ENCODE results near the gene FBXO17.
A peak's percentile ranks its signal among the peaks of the same experiment; 100 is the strongest.
"Not testable (repeated sequence)": the region's sequence is repeated elsewhere in the genome, so short reads cannot be mapped to it uniquely, and the experiment has no call there.

FBXO17 gene

DNA sequence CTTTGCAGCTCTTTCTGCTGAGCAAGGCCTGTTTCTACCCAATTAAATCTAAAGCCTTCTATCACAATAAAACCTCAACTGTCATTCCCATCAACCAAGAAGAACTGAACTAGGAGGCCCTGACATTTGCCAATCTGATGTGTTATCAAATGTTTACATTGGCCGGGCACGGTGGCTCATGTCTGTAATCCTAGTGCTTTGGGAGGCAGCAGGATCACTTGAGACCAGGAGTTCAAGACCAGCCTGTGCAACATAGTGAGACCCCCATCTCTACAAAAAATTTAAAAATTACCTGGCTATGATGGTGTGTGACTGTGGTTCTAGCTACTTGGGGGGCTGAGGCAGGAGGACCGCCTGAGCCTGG, 2.8 kb upstream of the FBXO17 start:
- DNase-seq: no peak

- DNase-seq: no peak
These were observed 2.1 kb upstream of the FBXO17 start for GRCh38 chr19:38977445-38978325.

DNA sequence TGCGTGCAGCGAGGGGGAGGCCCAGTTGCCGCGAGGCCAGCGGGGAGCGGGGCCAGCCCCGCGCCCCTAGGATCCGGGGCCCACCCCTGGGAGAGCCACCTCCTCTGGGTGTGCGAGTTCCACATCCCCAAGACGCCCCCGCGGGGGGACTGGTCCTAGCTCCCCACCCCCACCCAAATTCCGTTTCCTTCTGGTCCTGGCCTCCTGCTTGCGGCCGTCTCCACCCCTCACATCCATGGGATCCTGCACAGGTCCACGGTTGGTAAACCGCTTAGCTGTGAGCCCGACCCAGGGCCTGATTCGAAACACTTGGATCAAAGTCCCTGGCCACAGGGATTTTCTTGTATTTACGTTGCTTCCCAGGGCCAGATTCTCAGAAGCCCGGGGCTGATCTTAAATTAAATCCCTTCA, 324 bp upstream of the FBXO17 start:
- DNase-seq: no peak

- no peak for DNase-seq
These were observed 823 bp downstream of the FBXO17 start for GRCh38 chr19:38974624-38975213.

- no peak for DNase-seq
These were observed 3.9 kb downstream of the FBXO17 start for GRCh38 chr19:38971672-38972071.

GRCh38 chr19:38970664-38971532, 4.6 kb downstream of the FBXO17 start:
- DNase-seq: no peak

- not testable (repeated sequence) for DNase-seq
These were observed 9.4 kb downstream of the FBXO17 start for GRCh38 chr19:38966149-38966548.

DNA sequence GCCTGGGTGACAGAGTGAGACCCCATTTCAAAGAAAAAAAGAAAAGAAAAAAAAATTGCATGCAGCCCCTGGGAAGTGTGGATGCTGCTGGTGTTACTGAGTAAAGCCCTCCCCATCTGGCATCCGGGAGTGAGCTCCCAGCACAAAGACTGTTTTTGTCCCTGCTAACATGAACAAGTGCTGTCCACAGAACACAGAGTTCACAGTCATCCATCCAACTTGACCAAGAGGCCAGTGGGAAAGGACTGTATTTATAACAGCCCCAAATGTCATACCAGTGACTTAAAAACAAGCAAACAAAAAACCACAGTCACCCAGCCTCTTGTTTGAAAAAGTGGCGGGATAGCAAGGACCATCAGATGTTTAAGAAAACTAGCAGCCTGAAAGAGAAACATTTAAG, 10.8 kb downstream of the FBXO17 start:
- DNase-seq: no peak

- no peak for DNase-seq
These were observed 15.9 kb downstream of the FBXO17 start for GRCh38 chr19:38959618-38960017.

GRCh38 chr19:38958301-38958700, 17.2 kb downstream of the FBXO17 start:
- no peak for DNase-seq

DNA sequence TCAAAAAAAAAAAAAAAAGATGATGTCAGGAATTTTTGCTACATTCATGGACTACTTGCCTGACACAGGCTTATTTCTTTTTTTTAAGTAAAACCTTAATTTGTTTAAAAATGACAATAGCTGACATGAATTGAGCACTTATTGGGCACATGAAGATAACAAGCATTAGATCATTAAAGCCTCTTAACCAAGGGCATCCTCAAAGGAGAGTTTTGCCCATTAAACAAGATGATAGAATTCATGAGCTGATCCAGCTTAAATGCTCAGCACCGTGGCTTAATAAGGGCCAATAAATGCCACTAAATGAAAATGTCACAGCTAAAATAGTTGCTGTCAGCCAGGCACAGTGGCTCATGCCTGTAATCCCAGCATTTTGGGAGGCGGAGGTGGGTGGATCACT, 19.3 kb downstream of the FBXO17 start:
- no peak for DNase-seq

- no peak for DNase-seq
These were observed 21.9 kb downstream of the FBXO17 start for GRCh38 chr19:38953677-38954076.

DNA sequence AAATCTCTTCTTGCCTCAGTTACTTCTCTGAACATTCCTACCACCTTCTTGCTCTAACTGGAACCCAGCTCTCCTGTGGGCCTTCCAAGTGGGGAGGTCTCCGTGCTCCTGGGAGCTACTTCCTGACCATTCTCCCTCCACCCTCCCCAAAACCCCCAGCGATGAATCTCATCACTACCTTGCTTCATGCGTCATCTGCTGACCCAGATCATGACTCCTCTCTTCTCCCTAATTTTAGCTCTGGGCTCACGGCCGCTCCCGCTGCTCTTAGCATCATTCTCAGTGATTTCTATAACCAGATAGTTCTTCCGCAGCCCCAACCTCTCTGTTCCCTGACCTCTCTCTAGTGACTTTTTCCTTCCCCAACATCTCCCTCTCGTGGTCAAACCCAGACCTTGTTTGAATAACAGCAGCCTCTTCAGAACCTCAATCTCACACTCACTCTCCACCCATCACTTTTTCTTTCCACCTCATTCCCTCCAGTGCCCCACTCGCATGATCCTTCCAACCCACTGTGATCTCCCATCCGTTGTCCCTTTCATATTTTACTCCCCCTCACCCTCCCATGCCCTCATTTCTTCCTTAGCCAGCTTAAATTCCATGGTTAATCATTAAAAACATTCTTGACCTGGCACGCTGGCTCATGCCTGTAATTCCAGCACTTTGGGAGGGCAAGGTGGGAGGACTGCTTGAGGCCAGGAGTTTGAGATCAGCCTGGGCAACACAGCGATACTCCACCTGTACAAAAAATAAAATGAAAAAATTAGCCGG, 23.0 kb downstream of the FBXO17 start:
- DNase-seq: peak; percentile 62

GRCh38 chr19:38951187-38951586, 24.4 kb downstream of the FBXO17 start:
- no peak for DNase-seq

GRCh38 chr19:38949580-38950367, 25.8 kb downstream of the FBXO17 start:
- peak; percentile 88 for DNase-seq

- DNase-seq: no peak
These were observed 29.1 kb downstream of the FBXO17 start for GRCh38 chr19:38946229-38947010.

GRCh38 chr19:38945562-38946228, 29.8 kb downstream of the FBXO17 start:
- DNase-seq: no peak

DNA sequence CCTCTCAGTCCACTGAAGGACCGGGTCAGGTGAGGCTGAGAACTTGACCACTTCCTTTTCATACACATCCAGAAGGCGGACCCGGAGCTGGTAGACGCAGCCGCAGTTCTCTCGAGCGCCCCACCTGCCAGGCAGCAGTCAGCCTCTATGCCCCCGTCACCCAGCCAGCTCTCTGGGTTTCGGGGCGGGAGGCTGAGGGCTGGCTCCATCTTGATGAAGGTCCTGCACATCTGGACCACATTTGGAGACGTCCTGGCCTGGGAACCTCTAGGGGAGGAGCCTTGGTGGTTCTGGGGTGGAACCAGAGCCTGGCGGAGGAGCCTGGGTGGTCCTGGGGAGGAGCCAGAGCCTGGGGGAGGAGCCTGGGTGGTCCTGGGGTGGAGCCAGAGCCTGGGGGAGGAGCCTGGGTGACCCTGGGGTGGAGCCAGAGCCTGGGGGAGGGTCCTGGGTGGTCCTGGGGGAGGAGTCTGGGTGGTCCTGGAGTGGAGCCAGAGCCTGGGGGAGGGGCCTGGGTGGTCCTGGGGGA, 30.5 kb downstream of the FBXO17 start:
- no peak for DNase-seq

GRCh38 chr19:38942471-38943181, 32.9 kb downstream of the FBXO17 start:
- no peak for DNase-seq

GRCh38 chr19:38941979-38942378, 33.6 kb downstream of the FBXO17 start:
- no peak for DNase-seq
